SK-N-SH (cell line): ENCODE measurements around the gene GNAI1. TPM values are rescaled to one million over a fixed set of nuclear protein-coding genes. Genes with fewer than 3 reads are reported as not detected.

Experiments
- CTCF ChIA-PET: fragments of 300-600, 350-600 bp; formaldehyde crosslinking; extraction: SDS; loops from one replicate; lab custom pipeline; 2021; lab: Yijun Ruan, JAX
- POLR2A ChIA-PET: fragments of 350-600 bp; sonication (Branson Sonifier 250); formaldehyde crosslinking; extraction: SDS; loops from one replicate; lab custom pipeline; 2020; ENCODE audit warnings: antibody characterized with exemption, inconsistent platforms; lab: Yijun Ruan, JAX
- DNase-seq: peaks from one replicate; pipeline ENCODE4 v3.0.0; 2012
- H2AFZ ChIP-seq: fragments of 200-600 bp; sonication (generic); 2 replicates; pipeline ENCODE4 v1.8.1; 2016; ENCODE audit warnings: antibody characterized with exemption, mild to moderate bottlenecking, low read depth
- H3F3A ChIP-seq: fragments of 200-600 bp; sonication (generic); replicated peaks from 2 replicates; pipeline ENCODE3; 2016; ENCODE audit warnings: antibody characterized with exemption, mild to moderate bottlenecking; ENCODE audit not compliant: insufficient read depth
- H3K27ac ChIP-seq, 2 experiments: fragments of 200-500 bp in 1 of 2; fragments of 200-600 bp in 1 of 2; sonication (Bioruptor generic) in 1 of 2; sonication (generic), shearing (Covaris generic) in 1 of 2; 2 replicates each; pipeline versions ENCODE4 v1.5.1 to v1.6.1; 2014 to 2016; ENCODE audit warnings: low read depth in 2 of 2, inconsistent platforms in 1 of 2, low read length in 1 of 2, mild to moderate bottlenecking in 1 of 2, mixed read lengths in 1 of 2
- H3K27me3 ChIP-seq: fragments of 200-600 bp; sonication (generic), shearing (Covaris generic); 2 replicates; pipeline ENCODE4 v1.6.1; 2016; ENCODE audit warnings: mixed run types; ENCODE audit not compliant: insufficient read depth
- H3K36me3 ChIP-seq, 2 experiments: fragments of 200-500 bp in 1 of 2; fragments of 200-600 bp in 1 of 2; sonication (Bioruptor generic) in 1 of 2; sonication (generic) in 1 of 2; replicated peaks in 1 of 2; 2 replicates each; pipeline versions ENCODE3 to v1.5.1; 2014 to 2016; ENCODE audit warnings: low read length in 1 of 2, mild to moderate bottlenecking in 1 of 2; ENCODE audit not compliant: insufficient read depth in 2 of 2, control insufficient read depth in 1 of 2
- H3K4me1 ChIP-seq, 2 experiments: fragments of 200-500 bp in 1 of 2; fragments of 200-600 bp in 1 of 2; sonication (Bioruptor generic) in 1 of 2; sonication (generic), shearing (Covaris generic) in 1 of 2; 2 replicates each; pipeline versions ENCODE4 v1.5.1 to v1.6.1; 2014 to 2016; ENCODE audit warnings: low read depth in 1 of 2, low read length in 1 of 2, mixed run types in 1 of 2; ENCODE audit not compliant: insufficient read depth in 2 of 2, control insufficient read depth in 1 of 2
- H3K4me2 ChIP-seq: fragments of 200-600 bp; sonication (generic), shearing (Covaris generic); 2 replicates; pipeline ENCODE4 v1.6.1; 2017; ENCODE audit warnings: mixed run types
- H3K4me3 ChIP-seq, 2 experiments: fragments of 200-500 bp in 1 of 2; fragments of 200-600 bp in 1 of 2; sonication (Bioruptor generic) in 1 of 2; sonication (generic), shearing (Covaris generic) in 1 of 2; 2 replicates each; pipeline versions ENCODE4 v1.5.1 to v1.8.1; 2014 to 2016; ENCODE audit warnings: low read depth in 2 of 2, inconsistent platforms in 1 of 2, low read length in 1 of 2, mild to moderate bottlenecking in 1 of 2, mixed read lengths in 1 of 2, moderate library complexity in 1 of 2
- H3K79me2 ChIP-seq: fragments of 200-600 bp; sonication (generic); 2 replicates; pipeline ENCODE4 v1.8.1; 2017; ENCODE audit warnings: mild to moderate bottlenecking; ENCODE audit not compliant: insufficient read depth
- H3K9ac ChIP-seq: fragments of 200-600 bp; sonication (generic); 2 replicates; pipeline ENCODE4 v1.6.1; 2017; ENCODE audit warnings: mixed run types
- H3K9me2 ChIP-seq: fragments of 200-600 bp; sonication (generic); 2 replicates; pipeline ENCODE4 v1.6.1; 2017; ENCODE audit warnings: mixed run types
- H3K9me3 ChIP-seq: fragments of 200-600 bp; sonication (generic); 2 replicates; pipeline ENCODE4 v1.6.1; 2017; ENCODE audit warnings: mixed run types, mild to moderate bottlenecking, moderate library complexity
- H4K20me1 ChIP-seq: fragments of 200-600 bp; sonication (generic); 2 replicates; pipeline ENCODE4 v1.6.1; 2017; ENCODE audit warnings: mild to moderate bottlenecking, mixed run types; ENCODE audit not compliant: insufficient read depth
- ELF1 ChIP-seq: IDR thresholded peaks from 2 replicates; pipeline ENCODE4 v1.4.0; 2012
- EZH2phosphoT487 ChIP-seq: fragments of 200-600 bp; sonication (generic); IDR thresholded peaks from 2 replicates; pipeline ENCODE4 v1.6.1; 2017; ENCODE audit warnings: low read depth, mixed run types, mild to moderate bottlenecking, antibody characterized with exemption, moderate library complexity, borderline replicate concordance
- PBX3 ChIP-seq: IDR thresholded peaks from 2 replicates; pipeline ENCODE4; 2012
- POLR2AphosphoS5 ChIP-seq: IDR thresholded peaks from 2 replicates; pipeline ENCODE4 v1.6.1; 2012; ENCODE audit warnings: low read depth, low read length
- RCOR1 ChIP-seq: fragments of 150-350 bp; IDR thresholded peaks from 2 replicates; pipeline ENCODE4 v1.6.1; 2017; ENCODE audit warnings: antibody characterized with exemption, low read length
- REST ChIP-seq: IDR thresholded peaks from 2 replicates; pipeline ENCODE4 v1.6.1; 2012; ENCODE audit warnings: mild to moderate bottlenecking, low read depth, low read length, moderate library complexity
- RXRA ChIP-seq: IDR thresholded peaks from 2 replicates; pipeline ENCODE4 v1.4.0; 2012; ENCODE audit warnings: low read depth, mild to moderate bottlenecking, borderline replicate concordance
- ZBTB33 ChIP-seq: IDR thresholded peaks from 2 replicates; pipeline ENCODE4 v1.4.0; 2012; ENCODE audit warnings: low read depth, borderline replicate concordance
- WGBS: methylation state at CpG from one replicate; pipeline ENCODE4 v1.1.6; 2017; ENCODE audit warnings: low lambda C conversion rate; 5-methylcytosine and 5-hydroxymethylcytosine counted together
- polyA plus RNA-seq, 3 experiments: library from polyadenylated mRNA; depleted of rRNA; stranded (reverse); fragments of >200 nt; gene quantifications; 2 replicates each; pipeline ENCODE4 v1.2.3, GENCODE V29; 2012

Gene GNAI1
- polyA plus RNA-seq, 1 of the 3 experiments (the other 2 are of a cell fraction) = 69.1 TPM

DNA sequence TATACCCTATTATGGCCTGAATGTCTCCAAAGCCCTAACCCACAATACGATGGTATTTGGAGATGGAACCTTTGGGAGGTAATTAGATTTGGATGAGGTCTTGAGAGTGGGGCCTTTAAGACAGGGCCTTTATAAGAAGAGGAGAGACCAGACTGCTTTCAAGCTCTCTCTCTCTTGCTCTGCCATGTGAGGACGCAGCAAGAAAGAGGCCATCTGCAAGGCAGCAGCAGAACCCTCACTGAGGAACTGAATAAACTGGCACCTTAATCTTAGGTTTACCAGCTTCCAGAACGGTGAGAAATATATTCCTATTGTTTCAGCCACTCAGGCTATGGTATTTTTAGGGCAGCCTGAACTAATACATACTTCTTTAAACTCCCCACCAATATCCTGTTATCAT, 2.0 kb upstream of the GNAI1 start:
- Histone ChIP-seq H3K36me3 (no peaks in the 10 kb centered on the region), H3K27me3 (no peaks in the 10 kb centered on the region)
- CTCF ChIA-PET = interaction anchor here (0.6 to 8.8 kb wide), 8 partner anchors 9 to 1255 kb away, joined by 3 to 164 read pairs (median 4); no protein-coding TSS in a partner anchor
- TF ChIP-seq REST (no peak), RCOR1 (no peak), EZH2phosphoT487 (no peak), ZBTB33 (no peak), ELF1 (no peak), PBX3 (no peak), POLR2AphosphoS5 (no peak), RXRA (no peak)
- TF ChIP-seq, all 33 proteins: peak for 0
- 94% methylated on average over 3 of the region's 3 CpGs for WGBS
- Histone ChIP-seq H2AFZ (no peak overlapping the region), H3K9me3 (no peaks in the 10 kb centered on the region), H3F3A (peaks cover 22% of the 10 kb centered on the region), H4K20me1 (peaks cover 10% of the 10 kb centered on the region), H3K4me1 (peaks cover 11 to 13% of the 10 kb centered on the region in 2 experiments), H3K9me2 (no peaks in the 10 kb centered on the region), H3K27ac (no peak overlapping the region), H3K79me2 (peaks cover 21% of the 10 kb centered on the region), H3K9ac (no peak overlapping the region), H3K4me3 (no peak overlapping the region), H3K4me2 (no peak overlapping the region)
- DNase-seq = no peak
- POLR2A ChIA-PET = no interaction called here
